GM19099 (cell line): ENCODE data around the gene L3MBTL4.

Experiments used
- POLR2A ChIP-seq: IDR thresholded peaks from 3 replicates; pipeline ENCODE4 v1.6.1; 2011; ENCODE audit warnings: low read depth; ENCODE audit not compliant: insufficient read length; ENCODE audit errors: extremely low read depth

L3MBTL4 gene

DNA sequence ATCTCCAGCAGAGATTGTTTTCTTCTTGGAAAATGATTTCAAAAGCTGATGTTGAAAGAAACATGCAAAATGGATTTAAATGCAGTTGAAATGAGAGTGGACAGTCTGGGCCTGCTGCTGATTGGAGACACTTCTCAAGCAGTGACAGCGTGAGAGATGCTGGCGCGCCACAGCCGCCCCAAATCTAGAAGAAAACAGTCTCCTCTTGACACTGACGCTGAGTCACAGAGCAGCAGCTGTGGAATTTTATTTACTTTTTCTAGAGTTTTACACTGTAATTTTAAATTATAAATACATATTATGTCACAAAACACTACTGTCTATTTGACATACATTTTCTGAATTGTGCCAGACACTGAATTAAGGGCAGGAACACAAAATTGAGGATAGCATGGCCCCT is 397.5 kb downstream of the L3MBTL4 start:
- TF ChIP-seq POLR2A = no peak

DNA sequence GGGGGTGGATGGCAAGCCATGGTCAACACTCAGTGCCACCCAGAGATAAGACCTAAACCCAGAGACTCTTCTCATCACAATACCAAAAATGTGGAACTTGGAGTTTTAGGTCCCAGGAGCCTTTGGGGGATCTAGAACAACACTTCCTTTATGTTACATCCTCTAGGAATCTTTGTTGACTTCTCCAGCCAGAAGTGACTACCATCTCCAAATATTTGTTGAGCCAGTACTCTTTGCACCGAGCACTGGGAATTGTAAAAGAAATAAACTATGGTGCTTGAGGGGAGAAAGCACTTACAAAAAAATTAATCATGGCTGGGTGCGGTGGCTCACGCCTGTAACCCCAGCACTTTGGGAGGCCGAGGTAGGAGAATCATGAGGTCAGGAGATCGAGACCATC is 399.3 kb downstream of the L3MBTL4 start:
- TF ChIP-seq POLR2A = no peak

DNA sequence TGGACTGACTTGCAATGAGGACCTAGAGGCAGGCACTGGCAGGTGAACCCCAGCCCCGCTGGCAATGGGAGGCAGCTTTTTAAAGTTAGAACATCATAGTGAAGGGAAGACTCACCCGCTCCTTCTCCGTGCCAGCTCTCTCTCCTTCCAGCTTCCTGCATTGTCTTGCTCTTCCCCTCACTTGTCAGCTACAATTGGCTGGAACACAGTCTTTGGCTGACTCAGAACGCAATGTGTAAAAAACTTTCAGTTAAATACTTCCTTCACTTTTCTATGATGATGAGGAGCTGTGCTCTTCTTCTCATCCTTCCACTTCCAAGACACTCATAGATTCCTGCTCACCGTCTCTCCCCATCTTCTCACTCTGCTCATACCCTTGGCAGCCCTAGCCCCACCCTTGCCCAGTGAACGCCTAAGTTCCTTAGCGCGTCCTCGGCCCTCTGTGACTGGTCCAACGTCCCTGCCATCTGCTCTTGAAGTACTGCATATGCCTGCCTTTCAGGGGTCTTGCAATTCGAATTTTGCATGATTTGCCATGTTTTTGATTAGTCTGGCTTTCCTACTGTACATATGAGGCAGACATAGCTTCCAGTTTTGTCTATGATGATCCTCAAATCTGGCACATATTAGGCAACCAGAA is 401.4 kb downstream of the L3MBTL4 start:
- TF ChIP-seq POLR2A = no peak

DNA sequence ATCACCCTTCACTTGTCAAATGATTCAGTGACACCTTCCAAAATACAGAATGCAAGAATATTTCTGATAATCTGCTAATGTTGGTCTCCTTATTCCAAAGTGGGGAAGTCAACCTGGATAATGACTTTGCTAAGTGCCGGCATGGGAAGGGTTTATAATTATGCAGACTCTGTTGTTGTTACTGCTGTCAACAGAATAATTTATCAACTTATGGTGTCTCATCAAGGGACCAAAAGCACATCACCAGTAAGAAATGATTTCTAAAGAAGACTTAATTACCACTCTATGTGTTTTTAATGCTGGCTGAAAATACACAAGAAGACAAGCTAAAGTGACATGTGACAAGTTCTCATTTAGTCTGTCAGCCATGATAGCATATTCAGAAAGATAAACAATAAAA is 403.8 kb downstream of the L3MBTL4 start:
- TF ChIP-seq POLR2A = no peak

DNA sequence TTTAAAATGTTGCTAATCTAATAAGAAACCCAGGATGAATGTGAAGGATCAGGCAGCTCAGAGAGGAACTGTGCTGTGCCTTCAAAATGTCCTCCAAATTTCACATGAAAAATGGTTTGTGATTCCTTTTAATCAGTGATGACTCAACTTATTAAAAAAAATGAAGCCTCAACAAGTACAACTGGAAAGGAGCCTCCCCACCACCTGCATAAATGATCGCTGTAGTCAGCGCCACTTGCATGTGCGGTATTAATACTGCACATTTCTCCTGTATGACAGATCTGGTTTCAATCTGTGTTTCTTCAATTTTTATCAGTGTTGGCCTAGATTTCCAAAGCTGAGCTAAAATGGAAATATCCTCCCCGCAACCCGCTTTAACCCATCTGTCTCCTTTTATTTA is 404.4 kb downstream of the L3MBTL4 start:
- no peak for TF ChIP-seq POLR2A

DNA sequence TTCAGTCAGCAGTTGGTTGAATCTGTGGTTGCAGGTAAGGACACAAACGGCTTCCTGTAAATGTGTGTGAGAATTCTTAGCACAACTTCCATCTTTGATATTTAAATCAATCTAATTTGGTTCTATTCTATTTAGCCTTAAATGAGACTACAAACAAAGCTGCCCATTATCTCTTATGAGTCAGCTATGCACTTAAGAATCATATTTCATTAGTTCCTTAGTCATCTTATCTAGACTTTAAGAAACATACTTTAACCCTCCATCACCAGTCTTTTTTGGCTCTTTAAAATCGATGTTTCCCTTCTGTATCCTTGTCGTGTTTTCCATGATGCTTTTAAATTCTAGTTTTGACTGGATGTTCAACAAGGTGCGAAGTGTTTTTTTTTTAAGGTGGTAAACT is 405.0 kb downstream of the L3MBTL4 start:
- TF ChIP-seq POLR2A = no peak

DNA sequence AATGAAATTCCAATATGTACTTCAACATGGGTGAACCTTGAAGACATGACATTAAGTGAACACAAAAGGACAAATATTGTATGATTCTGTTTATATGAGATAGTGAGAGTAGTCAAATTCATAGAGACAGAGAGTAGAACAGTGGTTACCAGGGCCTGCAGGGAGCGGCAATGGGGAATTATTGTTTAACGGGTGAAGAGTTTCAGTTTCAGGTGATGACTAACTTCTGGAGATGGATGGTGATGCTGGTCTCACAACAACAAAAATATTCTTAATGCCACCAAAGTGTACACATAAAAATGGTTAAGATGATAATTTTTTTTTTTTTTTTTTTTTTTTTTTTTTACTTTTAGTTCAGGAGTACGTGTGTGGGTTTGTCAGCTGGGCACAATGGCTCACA is 410.0 kb downstream of the L3MBTL4 start:
- no peak for TF ChIP-seq POLR2A

DNA sequence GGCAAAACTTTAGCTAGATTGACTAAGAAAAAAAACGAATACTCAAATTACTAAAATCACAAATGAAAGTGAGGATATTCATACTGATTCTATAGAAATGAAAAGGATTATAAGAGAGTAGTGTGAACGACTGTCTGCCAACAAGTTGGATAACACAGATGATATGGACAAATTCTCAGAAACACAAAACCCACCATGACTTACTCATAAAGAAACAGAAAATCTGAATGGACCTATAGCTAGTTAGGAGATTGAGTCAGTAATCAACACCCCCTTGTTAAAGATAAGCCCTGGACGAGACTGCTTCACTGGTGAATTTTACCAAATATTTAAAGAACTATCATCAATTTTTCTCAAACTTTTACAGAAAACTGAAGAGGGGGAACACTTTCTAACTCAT is 410.6 kb downstream of the L3MBTL4 start:
- TF ChIP-seq POLR2A = no peak

DNA sequence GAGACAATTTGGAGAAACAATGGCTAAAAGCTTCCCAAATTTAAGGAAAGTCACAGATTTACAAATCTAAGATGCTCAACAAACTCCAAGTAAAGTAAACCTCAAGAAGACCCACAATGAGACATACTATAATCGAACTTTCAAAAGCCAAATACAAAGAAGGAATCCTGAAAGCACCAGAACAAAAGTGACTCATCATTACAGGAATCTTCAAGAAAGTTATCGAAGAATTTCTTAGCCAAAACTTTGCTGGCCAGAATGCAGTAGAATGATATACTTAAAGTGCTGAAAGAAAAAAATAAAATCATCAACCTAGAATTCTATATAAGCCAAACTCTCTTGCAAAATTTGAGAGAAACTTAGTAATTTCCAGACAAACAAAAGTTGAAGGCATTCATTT is 412.8 kb downstream of the L3MBTL4 start:
- TF ChIP-seq POLR2A = no peak

DNA sequence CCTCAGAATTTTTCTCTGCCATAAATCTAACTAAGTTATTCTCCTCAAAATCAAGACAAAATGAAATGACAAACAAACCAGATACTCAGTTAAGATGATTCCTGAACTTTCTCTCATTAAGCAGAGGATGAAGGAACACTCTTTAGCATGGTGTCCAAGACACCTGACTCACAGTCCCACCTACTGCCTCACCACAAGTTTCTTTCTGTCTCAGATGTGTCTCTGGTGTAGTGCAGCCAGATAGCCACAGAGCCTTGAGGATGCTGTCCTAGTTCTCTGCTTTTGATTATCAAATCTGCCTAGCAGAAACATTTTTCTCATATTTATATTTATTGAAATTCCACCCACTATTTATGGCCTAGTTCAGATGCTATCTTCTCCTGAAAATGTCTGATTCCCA is 415.8 kb downstream of the L3MBTL4 start:
- no peak for TF ChIP-seq POLR2A

DNA sequence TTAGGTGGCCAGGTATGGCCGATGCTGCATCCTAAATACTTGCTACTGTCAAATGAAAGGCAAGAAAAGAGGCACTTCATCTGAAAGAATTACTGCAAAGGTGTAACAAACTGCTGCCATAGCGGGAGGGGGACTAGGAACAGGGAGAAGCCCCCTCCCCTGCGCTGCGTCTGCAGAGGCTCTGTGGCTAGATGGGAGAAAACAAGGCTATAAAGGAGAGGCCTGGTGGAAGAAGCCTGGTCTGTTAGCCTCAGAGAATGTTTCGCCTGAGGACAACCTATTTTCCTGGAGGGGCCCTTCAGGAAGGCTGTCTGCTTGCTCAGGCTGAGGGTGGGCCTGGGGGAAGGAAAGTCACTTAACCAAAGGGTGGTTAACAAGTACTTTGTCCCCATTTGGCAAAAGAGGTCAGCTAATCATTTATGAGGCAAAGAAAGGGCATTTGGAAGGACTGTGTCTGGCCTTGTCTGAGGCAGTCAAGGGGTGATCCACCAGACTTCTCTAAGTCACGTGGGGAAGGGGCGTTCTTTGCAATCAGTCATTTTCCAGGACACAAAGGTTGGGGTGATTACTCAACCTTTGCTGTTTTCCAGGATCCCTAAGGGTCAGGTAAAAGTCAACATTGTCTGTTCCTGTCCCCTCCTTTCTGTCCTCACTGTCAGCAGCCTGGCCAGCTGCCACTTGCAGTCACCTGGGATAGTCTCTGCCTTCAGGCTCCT is 416.4 kb downstream of the L3MBTL4 start:
- TF ChIP-seq POLR2A = no peak

DNA sequence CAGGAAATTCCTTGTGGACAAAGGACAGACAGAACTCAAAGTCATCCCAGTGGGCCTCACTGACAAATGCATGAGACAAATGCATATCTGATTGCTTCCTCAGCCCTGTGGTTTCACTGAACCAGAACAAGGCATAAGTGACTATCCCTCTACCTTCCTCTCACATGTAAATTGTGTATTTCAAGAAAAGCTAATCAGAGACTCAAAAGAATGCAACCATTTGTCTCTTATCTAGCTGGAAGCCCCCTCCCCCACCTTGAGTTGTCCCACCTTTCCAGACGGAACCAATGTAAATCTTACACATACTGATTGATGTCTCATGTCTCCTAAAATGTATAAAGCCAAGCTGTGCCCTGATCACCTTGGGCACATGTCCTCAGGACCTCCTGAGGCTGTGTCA is 417.4 kb downstream of the L3MBTL4 start:
- TF ChIP-seq POLR2A = no peak

DNA sequence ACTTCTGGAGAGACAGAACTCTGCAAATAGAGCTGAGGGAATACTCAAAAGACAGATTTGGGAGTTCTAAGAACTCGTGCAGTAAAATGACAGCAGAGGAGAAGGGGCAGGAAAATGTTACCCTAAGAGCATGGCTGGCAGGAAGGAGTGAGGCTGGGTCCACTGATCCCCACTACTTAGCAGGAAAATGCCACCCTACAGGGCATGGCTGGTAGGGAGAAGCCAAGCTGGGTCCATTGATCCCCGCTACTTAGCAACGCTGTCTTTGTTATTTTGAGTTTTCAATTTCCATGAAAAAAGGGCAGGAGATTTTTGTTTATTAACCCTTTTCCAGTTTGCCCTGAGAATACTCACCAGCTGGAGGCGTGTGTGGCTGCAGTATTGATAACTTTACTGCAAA is 419.1 kb downstream of the L3MBTL4 start:
- TF ChIP-seq POLR2A = no peak

DNA sequence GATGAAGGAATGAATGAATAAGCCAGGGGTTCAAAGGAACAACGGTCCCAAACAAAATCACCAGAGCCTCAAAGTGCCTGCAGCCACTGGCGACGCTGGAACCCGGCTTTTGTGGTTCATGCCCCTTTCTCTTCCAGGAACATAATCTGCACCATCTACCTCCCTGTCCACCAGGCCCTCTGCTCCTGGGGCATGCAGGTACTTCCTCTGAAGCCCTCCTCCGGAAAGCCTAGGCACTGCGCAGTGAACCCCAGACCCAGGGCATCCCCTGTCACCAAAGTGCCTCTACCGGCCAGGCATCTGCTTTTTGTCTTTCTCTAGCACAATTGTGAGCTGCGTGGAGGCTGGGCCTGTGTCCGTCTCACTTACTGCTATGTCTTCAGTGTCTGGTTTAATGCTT is 420.8 kb downstream of the L3MBTL4 start:
- no peak for TF ChIP-seq POLR2A

DNA sequence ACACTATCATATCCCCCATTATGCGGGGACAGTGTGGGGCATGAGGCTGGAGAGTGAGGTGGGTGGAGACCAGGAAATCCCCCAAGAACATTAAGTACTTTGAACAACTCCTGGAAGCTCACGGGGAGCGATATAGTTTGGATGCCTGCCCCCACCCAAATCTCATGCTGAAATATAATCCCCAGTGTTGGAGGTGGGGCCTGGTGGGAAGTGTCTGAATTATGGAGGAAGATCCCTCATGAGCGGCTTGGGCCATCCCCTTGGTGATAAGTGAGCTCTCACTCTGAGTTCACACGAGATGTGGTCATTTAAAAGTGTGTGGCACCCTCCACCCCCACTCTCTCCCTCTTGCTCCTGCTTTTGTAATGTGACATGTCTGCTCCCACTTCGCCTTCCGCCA is 422.3 kb downstream of the L3MBTL4 start:
- TF ChIP-seq POLR2A = no peak

DNA sequence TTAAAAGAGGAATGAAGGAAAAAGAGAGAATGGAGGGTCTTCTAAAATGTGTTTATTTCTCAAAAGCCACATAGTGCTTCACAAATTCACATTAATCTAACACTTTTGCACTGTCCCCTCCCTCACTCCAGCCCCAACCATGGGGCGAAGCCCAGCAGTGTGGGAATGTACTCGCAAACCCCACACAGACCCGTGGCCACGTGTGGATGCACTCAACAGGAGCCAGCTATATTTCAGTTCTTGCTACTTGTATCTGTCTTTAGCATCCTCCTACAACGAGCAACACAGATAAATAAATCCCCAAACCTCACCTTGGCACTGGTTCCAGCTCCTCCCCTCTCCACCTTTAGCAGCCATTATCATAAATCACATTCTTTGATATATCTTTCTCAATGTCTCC is 427.5 kb downstream of the L3MBTL4 start:
- no peak for TF ChIP-seq POLR2A
